CD4-positive, alpha-beta T cell treated with Interferon alpha-2 for 1 hour (primary cell): ENCODE data around the gene HECTD1.
"Not testable (repeated sequence)": the region's sequence is repeated elsewhere in the genome, so short reads cannot be mapped to it uniquely, and the experiment has no call there.

ENCODE experiments used
- DNase-seq, 2 donors: peaks; one replicate each; pipeline ENCODE4 v3.0.0-alpha.2; 2020 to 2022

The HECTD1 gene

GRCh38 chr14:31138301-31138700 lies 69.3 kb downstream of the HECTD1 start:
- no peak for DNase-seq

- DNase-seq, result no peak
Observed at GRCh38 chr14:31137214-31137889, 70.2 kb downstream of the HECTD1 start.

- DNase-seq, result no peak
Observed at GRCh38 chr14:31133133-31133532, 74.5 kb downstream of the HECTD1 start.

- DNase-seq, result no peak
Observed at GRCh38 chr14:31128601-31129526, 78.7 kb downstream of the HECTD1 start.

- DNase-seq, result peak; percentile 42 to 85
Observed at GRCh38 chr14:31127690-31128089, 79.9 kb downstream of the HECTD1 start.

GRCh38 chr14:31126680-31127079 lies 80.9 kb downstream of the HECTD1 start:
- no peak for DNase-seq

- DNase-seq, result no peak
Observed at GRCh38 chr14:31125231-31125630, 82.4 kb downstream of the HECTD1 start.

GRCh38 chr14:31124197-31124596 lies 83.4 kb downstream of the HECTD1 start:
- peak in 1 of 2 donors; percentile 68 for DNase-seq

GRCh38 chr14:31122921-31123320 lies 84.7 kb downstream of the HECTD1 start:
- no peak for DNase-seq

- DNase-seq, result no peak
Observed at GRCh38 chr14:31122098-31122611, 85.4 kb downstream of the HECTD1 start.

- no peak for DNase-seq
Observed at GRCh38 chr14:31118892-31119291, 88.7 kb downstream of the HECTD1 start.

- DNase-seq, result no peak
Observed at GRCh38 chr14:31113794-31114193, 93.8 kb downstream of the HECTD1 start.

GRCh38 chr14:31110872-31111271 lies 96.7 kb downstream of the HECTD1 start:
- DNase-seq, result no peak

GRCh38 chr14:31109257-31109656 lies 98.3 kb downstream of the HECTD1 start:
- DNase-seq, result no peak

GRCh38 chr14:31106768-31107167 lies 100.8 kb downstream of the HECTD1 start:
- no peak for DNase-seq

GRCh38 chr14:31097081-31097480 lies 110.5 kb downstream of the HECTD1 start:
- no peak for DNase-seq

- DNase-seq, result no peak
Observed at GRCh38 chr14:31096255-31096654, 111.3 kb downstream of the HECTD1 start.

- DNase-seq, result not testable (repeated sequence)
Observed at GRCh38 chr14:31095817-31096216, 111.8 kb downstream of the HECTD1 start.

GRCh38 chr14:31093884-31094839 lies 113.4 kb downstream of the HECTD1 start:
- not testable (repeated sequence) for DNase-seq

GRCh38 chr14:31092160-31092708 lies 115.4 kb downstream of the HECTD1 start:
- no peak for DNase-seq

- peak in 1 of 2 donors; percentile 48 for DNase-seq
Observed at GRCh38 chr14:31090883-31091764, 116.5 kb downstream of the HECTD1 start.
